Measurements from ENCODE around the gene ALLC.

The ALLC gene

DNA sequence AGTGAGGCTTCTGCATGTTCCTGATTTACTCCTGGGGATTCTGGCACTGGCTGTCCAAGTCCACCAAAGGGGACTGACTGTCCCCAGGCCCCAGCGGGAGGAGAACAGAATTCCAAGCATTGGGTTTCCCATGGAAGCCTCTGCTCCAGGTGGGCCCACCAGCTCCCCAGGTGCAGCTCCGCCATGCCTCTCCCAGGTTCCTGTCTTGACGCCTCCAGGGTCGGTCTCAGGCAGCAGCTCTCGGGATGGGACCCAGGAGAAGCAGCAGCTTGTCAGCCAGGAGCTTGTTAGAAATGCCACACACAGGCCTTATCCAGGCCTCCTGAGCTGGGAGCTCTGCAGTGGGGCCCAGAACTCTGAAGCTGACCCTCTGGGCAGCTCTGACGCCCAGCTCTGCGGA lies 93.3 kb downstream of the ALLC start:
- no peak for ATAC-seq
- DNase-seq, result no peak

DNA sequence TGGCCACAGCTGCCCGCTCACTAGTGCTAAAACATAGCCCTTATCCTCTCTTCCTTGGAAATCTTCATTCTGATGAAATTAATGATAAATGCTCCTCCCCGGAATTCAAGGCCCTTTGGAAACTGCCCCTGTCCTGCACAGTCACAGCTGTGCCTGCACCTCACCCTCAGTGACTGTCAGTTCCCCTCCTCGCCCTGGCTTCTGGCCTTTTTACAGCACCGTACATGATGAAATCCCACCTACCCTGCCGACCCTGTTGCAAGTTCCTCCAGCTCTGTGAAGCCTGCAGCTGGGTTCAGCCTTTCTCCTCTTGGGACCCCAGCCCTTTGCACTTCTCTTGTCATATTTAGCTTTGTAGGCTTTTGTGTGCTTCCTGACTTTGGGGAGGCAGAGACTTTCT lies 93.8 kb downstream of the ALLC start:
- DNase-seq, result no peak
- no peak for ATAC-seq
